ENCODE data around the gene PREX1.
"Not testable (repeated sequence)": the region's sequence is repeated elsewhere in the genome, so short reads cannot be mapped to it uniquely, and the experiment has no call there.

DNA sequence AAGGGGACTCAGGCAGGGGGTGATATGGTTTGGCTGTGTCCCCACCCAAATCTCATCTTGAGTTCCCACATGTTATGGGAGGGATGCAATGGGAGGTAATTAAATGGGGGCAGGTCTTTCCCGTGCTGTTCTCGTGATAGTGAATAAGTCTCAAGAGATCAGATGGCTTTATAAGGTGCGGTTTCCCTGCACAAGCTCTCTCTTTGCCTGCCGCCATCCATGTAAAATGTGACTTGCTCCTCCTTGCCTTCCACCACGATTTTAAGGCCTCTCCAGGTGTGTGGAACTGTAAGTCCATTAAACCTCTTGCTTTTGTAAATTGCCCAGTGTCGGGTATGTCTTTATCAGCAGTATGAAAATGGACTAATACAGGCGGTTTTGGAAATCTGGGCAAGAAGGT lies 52.3 kb downstream of the PREX1 start:
- TF ChIP-seq, protein P1, sequence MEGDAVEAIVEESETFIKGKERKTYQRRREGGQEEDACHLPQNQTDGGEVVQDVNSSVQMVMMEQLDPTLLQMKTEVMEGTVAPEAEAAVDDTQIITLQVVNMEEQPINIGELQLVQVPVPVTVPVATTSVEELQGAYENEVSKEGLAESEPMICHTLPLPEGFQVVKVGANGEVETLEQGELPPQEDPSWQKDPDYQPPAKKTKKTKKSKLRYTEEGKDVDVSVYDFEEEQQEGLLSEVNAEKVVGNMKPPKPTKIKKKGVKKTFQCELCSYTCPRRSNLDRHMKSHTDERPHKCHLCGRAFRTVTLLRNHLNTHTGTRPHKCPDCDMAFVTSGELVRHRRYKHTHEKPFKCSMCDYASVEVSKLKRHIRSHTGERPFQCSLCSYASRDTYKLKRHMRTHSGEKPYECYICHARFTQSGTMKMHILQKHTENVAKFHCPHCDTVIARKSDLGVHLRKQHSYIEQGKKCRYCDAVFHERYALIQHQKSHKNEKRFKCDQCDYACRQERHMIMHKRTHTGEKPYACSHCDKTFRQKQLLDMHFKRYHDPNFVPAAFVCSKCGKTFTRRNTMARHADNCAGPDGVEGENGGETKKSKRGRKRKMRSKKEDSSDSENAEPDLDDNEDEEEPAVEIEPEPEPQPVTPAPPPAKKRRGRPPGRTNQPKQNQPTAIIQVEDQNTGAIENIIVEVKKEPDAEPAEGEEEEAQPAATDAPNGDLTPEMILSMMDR (IDR thresholded peaks at IDR 0.05) = not testable (repeated sequence)
- TF ChIP-seq POLR2A (IDR thresholded peaks at IDR 0.05) = not testable (repeated sequence)

All from prostate gland (tissue), 2 donors.